IMR-90 (cell line): ENCODE results near the gene CACNA2D3. TPM values are rescaled to one million over a fixed set of nuclear protein-coding genes. Genes with fewer than 3 reads are reported as not detected.

Experiments
- ATAC-seq: fragments of 200-7000 bp; cut with Tn5 transposase; 2 replicates; pipeline ENCODE4 v1.9.1; 2020; ENCODE audit warnings: low read depth, mild to moderate bottlenecking, moderate library complexity
- BruUV-seq: library from RNA; stranded (reverse); fragments of 400-500 nt; replicated peaks from 2 replicates; lab custom pipeline; 2021; lab: Mats Ljungman, UMichigan
- CTCF ChIA-PET: fragments of 300-600 bp; formaldehyde crosslinking; extraction: SDS; loops from one replicate; lab custom pipeline; 2021; ENCODE audit warnings: antibody characterized with exemption; lab: Yijun Ruan, JAX
- POLR2A ChIA-PET: fragments of 300-600 bp; sonication (Branson Sonifier 250); formaldehyde crosslinking; loops from one replicate; lab custom pipeline; 2022; ENCODE audit warnings: antibody characterized with exemption; ENCODE audit not compliant: unreplicated experiment; lab: Charles Lee
- DNase-seq: peaks from one replicate; pipeline ENCODE4 v3.0.0; 2013
- H2AFZ ChIP-seq: replicated peaks from 2 replicates; pipeline ENCODE3; 2013; ENCODE audit warnings: low read length, mild to moderate bottlenecking; ENCODE audit not compliant: poor library complexity
- H2AK5ac ChIP-seq: 2 replicates; pipeline ENCODE4 v1.6.1; 2013; ENCODE audit warnings: low read depth, low read length, inconsistent platforms
- H2AK9ac ChIP-seq: replicated peaks from 2 replicates; pipeline ENCODE3; 2013; ENCODE audit warnings: mild to moderate bottlenecking, low read depth, low read length, moderate library complexity; ENCODE audit not compliant: poor library complexity
- H2BK120ac ChIP-seq: 2 replicates; pipeline ENCODE4 v1.6.1; 2013; ENCODE audit warnings: low read depth, low read length, inconsistent platforms
- H2BK15ac ChIP-seq: 3 replicates; pipeline ENCODE4 v1.6.1; 2013; ENCODE audit warnings: low read depth, low read length, inconsistent platforms
- H2BK20ac ChIP-seq: 2 replicates; pipeline ENCODE4 v1.6.1; 2013; ENCODE audit warnings: low read depth, mild to moderate bottlenecking, inconsistent platforms, low read length, moderate library complexity
- H2BK5ac ChIP-seq: 2 replicates; pipeline ENCODE4 v1.6.1; 2013; ENCODE audit warnings: mild to moderate bottlenecking, low read depth, low read length, inconsistent platforms; ENCODE audit not compliant: poor library complexity, severe bottlenecking
- H3K14ac ChIP-seq: replicated peaks from 2 replicates; pipeline ENCODE4 v1.6.1; 2013; ENCODE audit warnings: low read depth, low read length, inconsistent platforms
- H3K18ac ChIP-seq: 2 replicates; pipeline ENCODE4 v1.6.1; 2013; ENCODE audit warnings: low read depth, low read length, control low read depth
- H3K23ac ChIP-seq: 2 replicates; pipeline ENCODE4 v1.6.1; 2013; ENCODE audit warnings: low read depth, low read length, inconsistent platforms
- H3K27ac ChIP-seq: 2 replicates; pipeline ENCODE4 v1.5.1; 2013; ENCODE audit warnings: mild to moderate bottlenecking, control low read depth, low read length; ENCODE audit not compliant: insufficient read depth
- H3K27me3 ChIP-seq: 2 replicates; pipeline ENCODE4 v1.6.1; 2013; ENCODE audit warnings: low read length; ENCODE audit not compliant: control insufficient read depth, insufficient read depth
- H3K36me3 ChIP-seq: 2 replicates; pipeline ENCODE4 v1.6.1; 2013; ENCODE audit warnings: low read length, mixed read lengths; ENCODE audit not compliant: control insufficient read depth, insufficient read depth
- H3K4ac ChIP-seq: 2 replicates; pipeline ENCODE4 v1.6.1; 2013; ENCODE audit warnings: low read depth, low read length, inconsistent platforms
- H3K4me1 ChIP-seq: 2 replicates; pipeline ENCODE4 v1.6.1; 2013; ENCODE audit warnings: low read length, mixed read lengths; ENCODE audit not compliant: control insufficient read depth, insufficient read depth
- H3K4me2 ChIP-seq: 2 replicates; pipeline ENCODE4 v1.6.1; 2013; ENCODE audit warnings: low read depth, mild to moderate bottlenecking, control low read depth, low read length, moderate library complexity
- H3K4me3 ChIP-seq: 2 replicates; pipeline ENCODE4 v1.5.1; 2013; ENCODE audit warnings: low read depth, mild to moderate bottlenecking, control low read depth, low read length, moderate library complexity; ENCODE audit not compliant: insufficient read depth
- H3K56ac ChIP-seq: 2 replicates; pipeline ENCODE4 v1.6.1; 2013; ENCODE audit warnings: low read length, inconsistent platforms; ENCODE audit not compliant: insufficient read depth; ENCODE audit errors: extremely low read depth
- H3K79me1 ChIP-seq, 2 experiments: 2 replicates each; pipeline ENCODE4 v1.6.1; 2013; ENCODE audit warnings: low read length in 2 of 2, inconsistent platforms in 1 of 2, low read depth in 1 of 2
- H3K9ac ChIP-seq: 2 replicates; pipeline ENCODE4 v1.6.1; 2013; ENCODE audit warnings: low read depth, low read length, control low read depth
- H3K9me1 ChIP-seq: 2 replicates; pipeline ENCODE4 v1.6.1; 2013; ENCODE audit warnings: low read length, inconsistent platforms; ENCODE audit not compliant: insufficient read depth
- H3K9me3 ChIP-seq: 2 replicates; pipeline ENCODE4 v1.6.1; 2013; ENCODE audit warnings: low read length; ENCODE audit not compliant: control insufficient read depth, insufficient read depth
- H4K20me1 ChIP-seq: 2 replicates; pipeline ENCODE4 v1.6.1; 2013; ENCODE audit warnings: low read length, inconsistent platforms; ENCODE audit not compliant: insufficient read depth
- H4K5ac ChIP-seq: 2 replicates; pipeline ENCODE4 v1.6.1; 2013; ENCODE audit warnings: mild to moderate bottlenecking, low read depth, low read length, control low read depth
- H4K8ac ChIP-seq, 2 experiments: 2 replicates each; pipeline ENCODE4 v1.6.1; 2013; ENCODE audit warnings: low read depth in 2 of 2, low read length in 2 of 2, control low read depth in 1 of 2, inconsistent platforms in 1 of 2
- H4K91ac ChIP-seq: 2 replicates; pipeline ENCODE4 v1.6.1; 2013; ENCODE audit warnings: low read depth, low read length, inconsistent platforms; ENCODE audit not compliant: insufficient read depth
- BHLHE40 ChIP-seq: fragments of 150-350 bp; IDR thresholded peaks from 2 replicates; pipeline ENCODE4 v1.6.1; 2016; ENCODE audit warnings: mild to moderate bottlenecking, low read depth, low read length
- CEBPB ChIP-seq: IDR thresholded peaks from 2 replicates; pipeline ENCODE4 v1.6.1; 2012; ENCODE audit warnings: low read depth, low read length, improper control_type of control experiment
- CHD1 ChIP-seq: IDR thresholded peaks from 2 replicates; pipeline ENCODE4 v1.6.1; 2012; ENCODE audit warnings: low read depth, low read length, improper control_type of control experiment
- FOS ChIP-seq: fragments of 150-350 bp; IDR thresholded peaks from 2 replicates; pipeline ENCODE4 v1.6.1; 2016; ENCODE audit warnings: low read depth, low read length
- MAFK ChIP-seq: IDR thresholded peaks from 2 replicates; pipeline ENCODE4 v1.6.1; 2012; ENCODE audit warnings: low read depth, low read length, improper control_type of control experiment
- MAZ ChIP-seq: IDR thresholded peaks from 2 replicates; pipeline ENCODE4 v1.6.1; 2012; ENCODE audit warnings: low read depth, mild to moderate bottlenecking, low read length, improper control_type of control experiment, moderate library complexity, borderline replicate concordance
- MXI1 ChIP-seq: IDR thresholded peaks from 2 replicates; pipeline ENCODE4 v1.6.1; 2012; ENCODE audit warnings: low read depth, mild to moderate bottlenecking, low read length, moderate library complexity, borderline replicate concordance
- NFE2L2 ChIP-seq: fragments of 150-350 bp; IDR thresholded peaks from 2 replicates; pipeline ENCODE4 v1.6.1; 2016; ENCODE audit warnings: low read depth, mild to moderate bottlenecking, low read length
- POLR2A ChIP-seq: IDR thresholded peaks from 2 replicates; pipeline ENCODE4 v1.6.1; 2012; ENCODE audit warnings: mild to moderate bottlenecking, low read depth, low read length
- RAD21 ChIP-seq: IDR thresholded peaks from 2 replicates; pipeline ENCODE4 v1.6.1; 2012; ENCODE audit warnings: low read length, improper control_type of control experiment
- RCOR1 ChIP-seq: IDR thresholded peaks from 2 replicates; pipeline ENCODE4 v1.6.1; 2012; ENCODE audit warnings: mild to moderate bottlenecking, low read length, improper control_type of control experiment; ENCODE audit not compliant: insufficient replicate concordance
- RFX5 ChIP-seq: IDR thresholded peaks from 2 replicates; pipeline ENCODE4 v1.8.0; 2012; ENCODE audit warnings: low read depth, mild to moderate bottlenecking, low read length, moderate library complexity
- SMC3 ChIP-seq: fragments of 150-350 bp; IDR thresholded peaks from 2 replicates; pipeline ENCODE4 v1.6.1; 2016; ENCODE audit warnings: low read depth, mild to moderate bottlenecking, antibody characterized with exemption, low read length, moderate library complexity
- WGBS, 2 experiments: methylation state at CpG; one replicate each; pipeline versions ENCODE4 v1.1.5 to v1.1.7; 2013; ENCODE audit warnings: missing lambda C conversion rate in 2 of 2; ENCODE audit not compliant: insufficient read length in 1 of 2; ENCODE audit errors: extremely low coverage in 2 of 2; 5-methylcytosine and 5-hydroxymethylcytosine counted together
- dilution Hi-C: fragments of 300-500 bp; cut with HindIII; formaldehyde crosslinking; loops from one replicate; pipeline ENCODE4 v1.14.3; 2018; ENCODE audit warnings: low sequenced_read_pairs; ENCODE audit not compliant: unreplicated experiment
- in situ Hi-C: fragments of 300-500 bp; cut with MboI; formaldehyde crosslinking; loops from 3 replicates; pipeline ENCODE4 v1.14.3; 2019; ENCODE audit warnings: low sequenced_read_pairs, inconsistent platforms, mixed read lengths
- intact Hi-C: fragments of 100-400 bp; cut with micrococcal nuclease; formaldehyde crosslinking; loops from 2 replicates; pipeline ENCODE4 v1.10.0; 2022
- polyA plus RNA-seq, 3 experiments: library from polyadenylated mRNA; depleted of rRNA; stranded (reverse); fragments of >200 nt; gene quantifications; 2 replicates each; pipeline ENCODE4 v1.2.3, GENCODE V29; 2012; ENCODE audit warnings: low replicate concordance in 1 of 3
- total RNA-seq: library from RNA; depleted of rRNA; stranded (reverse); fragments of >200 nt; gene quantifications from 2 replicates; pipeline ENCODE4 v1.2.3, GENCODE V29; 2012
- TF ChIP-seq, protein P1 (sequence below): fragments of 150-350 bp; IDR thresholded peaks from 2 replicates; pipeline ENCODE4 v1.6.1; 2017; ENCODE audit warnings: mild to moderate bottlenecking, antibody characterized with exemption, low read length, low read depth
- TF ChIP-seq, protein P2 (sequence below): conservative IDR thresholded peaks from 2 replicates; pipeline ENCODE4 v1.5.1; 2012; ENCODE audit warnings: mild to moderate bottlenecking, low read depth, low read length, improper control_type of control experiment
- TF ChIP-seq, protein P3 (sequence below): fragments of 150-350 bp; IDR thresholded peaks from 2 replicates; pipeline ENCODE4 v1.6.1; 2016; ENCODE audit warnings: low read depth, mild to moderate bottlenecking, low read length, moderate library complexity, borderline replicate concordance

Gene CACNA2D3
- total and polyA plus RNA-seq, 2 of the 4 experiments (the other 2 are of a cell fraction) = 0.36 to 0.41 TPM

DNA sequence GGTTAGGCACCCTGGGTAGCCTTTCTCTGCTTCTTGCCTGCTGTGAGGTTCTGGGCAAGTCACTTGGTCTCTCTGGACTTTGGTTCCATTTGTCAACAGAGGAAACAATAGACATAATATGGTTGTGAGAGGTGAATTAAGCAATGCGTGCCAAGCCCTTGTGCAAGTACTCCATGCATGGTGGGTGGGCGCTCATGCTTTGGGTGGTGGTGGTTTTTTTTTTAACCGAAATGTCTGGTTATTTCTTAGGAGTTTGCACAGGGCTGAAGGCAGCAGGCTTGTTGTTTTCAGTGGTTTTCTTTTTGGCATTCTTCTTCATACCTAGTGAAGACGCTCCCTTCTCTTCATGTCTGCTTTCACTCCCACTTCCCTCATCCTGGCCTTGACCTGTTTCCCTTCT is 889.7 kb downstream of the CACNA2D3 start:
- Histone ChIP-seq H4K5ac (no peak overlapping the region), H2BK15ac (no peak overlapping the region), H3K23ac (no peak overlapping the region), H3K56ac (no peak overlapping the region), H3K4me3 (no peak overlapping the region), H2BK5ac (no peak overlapping the region), H4K91ac (no peak overlapping the region), H3K4me2 (no peak overlapping the region), H3K79me1 (no peaks in the 10 kb centered on the region), H2AK5ac (no peak overlapping the region), H4K8ac (no peak overlapping the region), H2AK9ac (no peak overlapping the region), H3K9ac (no peak overlapping the region), H4K20me1 (no peaks in the 10 kb centered on the region), H3K18ac (no peak overlapping the region), H3K36me3 (no peaks in the 10 kb centered on the region), H2BK20ac (no peak overlapping the region), H3K4me1 (no peaks in the 10 kb centered on the region), H2BK120ac (no peak overlapping the region), H3K14ac (no peak overlapping the region), H2AFZ (no peak overlapping the region), H3K9me1 (no peaks in the 10 kb centered on the region; the same call in 1 of the 2 replicates), H3K27me3 (peaks cover 2% of the 10 kb centered on the region; the same call in 1 of the 2 replicates), H3K9me3 (no peaks in the 10 kb centered on the region), H3K4ac (no peak overlapping the region), H3K27ac (no peak overlapping the region)
- WGBS, 2 experiments = no CpG with 5 or more reads among the region's 4 CpGs
- TF ChIP-seq MAZ = no peak
- no peak for TF ChIP-seq FOS
- TF ChIP-seq CHD1 = no peak
- TF ChIP-seq MXI1 = no peak
- TF ChIP-seq, protein P1, sequence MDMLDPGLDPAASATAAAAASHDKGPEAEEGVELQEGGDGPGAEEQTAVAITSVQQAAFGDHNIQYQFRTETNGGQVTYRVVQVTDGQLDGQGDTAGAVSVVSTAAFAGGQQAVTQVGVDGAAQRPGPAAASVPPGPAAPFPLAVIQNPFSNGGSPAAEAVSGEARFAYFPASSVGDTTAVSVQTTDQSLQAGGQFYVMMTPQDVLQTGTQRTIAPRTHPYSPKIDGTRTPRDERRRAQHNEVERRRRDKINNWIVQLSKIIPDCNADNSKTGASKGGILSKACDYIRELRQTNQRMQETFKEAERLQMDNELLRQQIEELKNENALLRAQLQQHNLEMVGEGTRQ = no peak
- no peak for TF ChIP-seq SMC3
- TF ChIP-seq NFE2L2 = no peak
- no peak for TF ChIP-seq MAFK
- TF ChIP-seq RCOR1 = no peak
- TF ChIP-seq POLR2A = no peak
- no peak for TF ChIP-seq RFX5
- no peak for TF ChIP-seq CEBPB
- TF ChIP-seq BHLHE40 = no peak
- no peak for TF ChIP-seq RAD21
- TF ChIP-seq, protein P2, sequence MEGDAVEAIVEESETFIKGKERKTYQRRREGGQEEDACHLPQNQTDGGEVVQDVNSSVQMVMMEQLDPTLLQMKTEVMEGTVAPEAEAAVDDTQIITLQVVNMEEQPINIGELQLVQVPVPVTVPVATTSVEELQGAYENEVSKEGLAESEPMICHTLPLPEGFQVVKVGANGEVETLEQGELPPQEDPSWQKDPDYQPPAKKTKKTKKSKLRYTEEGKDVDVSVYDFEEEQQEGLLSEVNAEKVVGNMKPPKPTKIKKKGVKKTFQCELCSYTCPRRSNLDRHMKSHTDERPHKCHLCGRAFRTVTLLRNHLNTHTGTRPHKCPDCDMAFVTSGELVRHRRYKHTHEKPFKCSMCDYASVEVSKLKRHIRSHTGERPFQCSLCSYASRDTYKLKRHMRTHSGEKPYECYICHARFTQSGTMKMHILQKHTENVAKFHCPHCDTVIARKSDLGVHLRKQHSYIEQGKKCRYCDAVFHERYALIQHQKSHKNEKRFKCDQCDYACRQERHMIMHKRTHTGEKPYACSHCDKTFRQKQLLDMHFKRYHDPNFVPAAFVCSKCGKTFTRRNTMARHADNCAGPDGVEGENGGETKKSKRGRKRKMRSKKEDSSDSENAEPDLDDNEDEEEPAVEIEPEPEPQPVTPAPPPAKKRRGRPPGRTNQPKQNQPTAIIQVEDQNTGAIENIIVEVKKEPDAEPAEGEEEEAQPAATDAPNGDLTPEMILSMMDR = no peak
- TF ChIP-seq, protein P3, sequence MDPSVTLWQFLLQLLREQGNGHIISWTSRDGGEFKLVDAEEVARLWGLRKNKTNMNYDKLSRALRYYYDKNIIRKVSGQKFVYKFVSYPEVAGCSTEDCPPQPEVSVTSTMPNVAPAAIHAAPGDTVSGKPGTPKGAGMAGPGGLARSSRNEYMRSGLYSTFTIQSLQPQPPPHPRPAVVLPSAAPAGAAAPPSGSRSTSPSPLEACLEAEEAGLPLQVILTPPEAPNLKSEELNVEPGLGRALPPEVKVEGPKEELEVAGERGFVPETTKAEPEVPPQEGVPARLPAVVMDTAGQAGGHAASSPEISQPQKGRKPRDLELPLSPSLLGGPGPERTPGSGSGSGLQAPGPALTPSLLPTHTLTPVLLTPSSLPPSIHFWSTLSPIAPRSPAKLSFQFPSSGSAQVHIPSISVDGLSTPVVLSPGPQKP = no peak
- ATAC-seq (no peak), DNase-seq (no peak)
- ChIA-PET POLR2A (no interaction called here), CTCF (no interaction called here)
- no TSS peak for BruUV-seq
- in situ Hi-C loops = no loop called here
- dilution Hi-C loops = no loop called here
- intact Hi-C loops = no loop called here
